H9 (cell line): ENCODE data around the gene APOBEC3B. TPM values are rescaled to one million over a fixed set of nuclear protein-coding genes. Genes with fewer than 3 reads are reported as not detected.

ENCODE experiments used
- DNase-seq: peaks from one replicate; pipeline ENCODE4 v3.0.0-alpha.2; 2017
- H2AFZ ChIP-seq: one replicate; pipeline ENCODE4 v1.6.1; 2013; ENCODE audit warnings: mild to moderate bottlenecking, low read length, control low read depth, moderate library complexity
- H2AK5ac ChIP-seq: 2 replicates; pipeline ENCODE4 v1.6.1; 2013; ENCODE audit warnings: low read length, control low read depth, mixed read lengths; ENCODE audit not compliant: insufficient read length
- H2BK120ac ChIP-seq: one replicate; pipeline ENCODE4 v1.6.1; 2013; ENCODE audit warnings: low read depth, mild to moderate bottlenecking, low read length, control low read depth, inconsistent platforms; ENCODE audit not compliant: poor library complexity, severe bottlenecking
- H2BK12ac ChIP-seq: 2 replicates; pipeline ENCODE4 v1.6.1; 2013; ENCODE audit warnings: low read length, control low read depth, mixed read lengths, low read depth; ENCODE audit not compliant: insufficient read length
- H2BK15ac ChIP-seq: 2 replicates; pipeline ENCODE4 v1.6.1; 2013; ENCODE audit warnings: low read depth, low read length, control low read depth
- H2BK20ac ChIP-seq: one replicate; pipeline ENCODE4 v1.6.1; 2013; ENCODE audit warnings: low read depth, mild to moderate bottlenecking, low read length, control low read depth, inconsistent platforms; ENCODE audit not compliant: poor library complexity, severe bottlenecking
- H2BK5ac ChIP-seq: 2 replicates; pipeline ENCODE4 v1.6.1; 2013; ENCODE audit warnings: low read length, control low read depth, mixed read lengths; ENCODE audit not compliant: insufficient read length
- H3K14ac ChIP-seq: 2 replicates; pipeline ENCODE4 v1.6.1; 2013; ENCODE audit warnings: low read length, control low read depth; ENCODE audit not compliant: insufficient read depth
- H3K18ac ChIP-seq: 2 replicates; pipeline ENCODE4 v1.6.1; 2013; ENCODE audit warnings: low read depth, mild to moderate bottlenecking, mixed read lengths, low read length, control low read depth; ENCODE audit not compliant: insufficient read length
- H3K23ac ChIP-seq: 2 replicates; pipeline ENCODE4 v1.6.1; 2013; ENCODE audit warnings: low read length, control low read depth, mixed read lengths, low read depth; ENCODE audit not compliant: insufficient read length
- H3K23me2 ChIP-seq: 2 replicates; pipeline ENCODE4 v1.6.1; 2013; ENCODE audit warnings: low read depth, mild to moderate bottlenecking, mixed read lengths, low read length, control low read depth; ENCODE audit not compliant: insufficient read length, poor library complexity, severe bottlenecking
- H3K27ac ChIP-seq: 2 replicates; pipeline ENCODE4 v1.5.1; 2013; ENCODE audit warnings: low read length, control low read depth, mixed read lengths, low read depth; ENCODE audit not compliant: insufficient read length
- H3K27me3 ChIP-seq: 2 replicates; pipeline ENCODE4 v1.6.1; 2013; ENCODE audit warnings: low read length, control low read depth, inconsistent platforms; ENCODE audit not compliant: insufficient read depth
- H3K4ac ChIP-seq: 2 replicates; pipeline ENCODE4 v1.6.1; 2013; ENCODE audit warnings: low read depth, mild to moderate bottlenecking, control low read depth, inconsistent platforms, low read length, moderate library complexity
- H3K4me1 ChIP-seq: 2 replicates; pipeline ENCODE4 v1.6.1; 2013; ENCODE audit warnings: low read length, control low read depth, inconsistent platforms; ENCODE audit not compliant: insufficient read depth
- H3K4me2 ChIP-seq: 2 replicates; pipeline ENCODE4 v1.6.1; 2013; ENCODE audit warnings: low read length, control low read depth, mixed read lengths; ENCODE audit not compliant: insufficient read length, insufficient read depth
- H3K56ac ChIP-seq: 2 replicates; pipeline ENCODE4 v1.6.1; 2013; ENCODE audit warnings: low read depth, mild to moderate bottlenecking, mixed read lengths, low read length, control low read depth; ENCODE audit not compliant: insufficient read length
- H3K79me1 ChIP-seq: 2 replicates; pipeline ENCODE4 v1.6.1; 2013; ENCODE audit warnings: low read depth, mild to moderate bottlenecking, moderate library complexity, low read length, control low read depth, inconsistent platforms; ENCODE audit not compliant: insufficient read depth, poor library complexity, severe bottlenecking
- H3K79me2 ChIP-seq: 2 replicates; pipeline ENCODE4 v1.6.1; 2013; ENCODE audit warnings: low read length, control low read depth, inconsistent platforms; ENCODE audit not compliant: insufficient read depth
- H3K9ac ChIP-seq: 2 replicates; pipeline ENCODE4 v1.6.1; 2013; ENCODE audit warnings: low read length, control low read depth, mixed read lengths; ENCODE audit not compliant: insufficient read length; ENCODE audit errors: extremely low read depth
- H3K9me3 ChIP-seq: one replicate; pipeline ENCODE4 v1.6.1; 2013; ENCODE audit warnings: low read depth, low read length, inconsistent platforms; ENCODE audit not compliant: control insufficient read depth
- H3T11ph ChIP-seq: one replicate; pipeline ENCODE4 v1.6.1; 2013; ENCODE audit warnings: mild to moderate bottlenecking, low read length, control low read depth, inconsistent platforms
- H4K20me1 ChIP-seq: one replicate; pipeline ENCODE4 v1.6.1; 2013; ENCODE audit not compliant: control insufficient read depth, insufficient read length, insufficient read depth
- H4K5ac ChIP-seq: 2 replicates; pipeline ENCODE4 v1.6.1; 2013; ENCODE audit warnings: low read depth, mild to moderate bottlenecking, mixed read lengths, low read length, control low read depth; ENCODE audit not compliant: insufficient read length
- H4K8ac ChIP-seq: replicated peaks from 2 replicates; pipeline ENCODE4 v1.6.1; 2013; ENCODE audit warnings: low read length, control low read depth, mixed read lengths, low read depth; ENCODE audit not compliant: insufficient read length
- H4K91ac ChIP-seq: 2 replicates; pipeline ENCODE4 v1.6.1; 2013; ENCODE audit warnings: low read depth, mild to moderate bottlenecking, moderate library complexity, mixed read lengths, low read length, control low read depth; ENCODE audit not compliant: insufficient read length
- H3K27ac Mint-ChIP-seq, 3 experiments: 2 replicates in 2 of 3; 3 replicates in 1 of 3; pipeline ENCODE4 v1.8.0; 2020 to 2021; ENCODE audit warnings: mixed read lengths in 3 of 3, mild to moderate bottlenecking in 1 of 3, moderate library complexity in 1 of 3
- H3K27me3 Mint-ChIP-seq: 2 replicates; pipeline ENCODE4 v1.8.0; 2021; ENCODE audit warnings: low read depth, mild to moderate bottlenecking, moderate library complexity, mixed read lengths
- H3K36me3 Mint-ChIP-seq, 3 experiments: 2 replicates in 2 of 3; 3 replicates in 1 of 3; pipeline ENCODE4 v1.8.0; 2020 to 2021; ENCODE audit warnings: low read depth in 3 of 3, mixed read lengths in 3 of 3; ENCODE audit not compliant: insufficient read depth in 1 of 3
- H3K4me1 Mint-ChIP-seq, 2 experiments: 2 replicates each; pipeline ENCODE4 v1.8.0; 2020; ENCODE audit warnings: mixed read lengths in 2 of 2
- H3K4me3 Mint-ChIP-seq, 2 experiments: 2 replicates in 1 of 2; 3 replicates in 1 of 2; pipeline ENCODE4 v1.8.0; 2020 to 2021; ENCODE audit warnings: mild to moderate bottlenecking in 2 of 2, mixed read lengths in 2 of 2, moderate library complexity in 1 of 2
- H3K9me3 Mint-ChIP-seq, 2 experiments: 2 replicates in 1 of 2; 3 replicates in 1 of 2; pipeline ENCODE4 v1.8.0; 2020; ENCODE audit warnings: mild to moderate bottlenecking in 2 of 2, mixed read lengths in 2 of 2, moderate library complexity in 1 of 2
- WGBS: extraction: QIAGEN DNeasy Blood & Tissue Kit; methylation state at CpG from one replicate; pipeline ENCODE4 v1.1.7; 2013; ENCODE audit warnings: missing lambda C conversion rate, low lambda C conversion rate, mixed read lengths; ENCODE audit not compliant: insufficient read length; ENCODE audit errors: extremely low coverage; 5-methylcytosine and 5-hydroxymethylcytosine counted together
- total RNA-seq: library from RNA; stranded (reverse); gene quantifications from 2 replicates; pipeline ENCODE4 v1.2.1, GENCODE V29; 2021
- TF ChIP-seq, protein P1 (sequence below): fragments of 200-600 bp; sonication (generic); conservative IDR thresholded peaks from 3 replicates; pipeline ENCODE4 v1.8.0; 2021; ENCODE audit warnings: antibody characterized with exemption, mild to moderate bottlenecking

The APOBEC3B gene
- total RNA-seq, 1 experiment from 2014 or later, result 29.0 TPM

DNA sequence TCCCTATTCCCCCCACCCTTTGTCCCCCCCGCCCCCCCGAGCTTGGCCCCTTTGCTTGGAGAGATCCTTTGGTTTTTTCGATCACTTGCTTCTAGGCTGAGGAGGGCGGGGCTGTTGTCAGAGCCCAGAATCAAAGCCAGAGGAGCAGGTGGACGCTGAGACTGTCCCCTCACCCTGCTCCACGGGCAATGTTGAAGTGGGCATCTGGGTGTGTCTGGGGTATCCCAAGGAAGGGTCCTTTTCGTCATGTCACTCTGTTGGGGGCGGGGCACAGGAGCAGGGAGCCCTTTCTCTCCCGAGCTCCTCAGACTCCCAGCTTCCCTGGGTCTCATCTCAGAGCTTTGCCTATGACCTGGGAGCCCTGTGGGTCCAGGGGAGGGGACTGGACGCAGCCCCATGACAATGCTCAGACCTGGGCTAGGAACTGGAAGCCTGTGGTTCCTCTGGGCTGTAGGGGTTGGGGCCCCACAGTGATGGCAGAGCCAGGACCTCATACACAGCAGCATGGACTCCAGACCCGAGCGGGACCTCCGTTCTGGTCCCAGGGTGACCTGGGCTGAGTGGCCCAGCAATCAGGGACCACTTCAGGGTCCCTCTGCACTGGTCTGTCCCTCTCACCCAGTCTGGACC, 27.6 kb upstream of the APOBEC3B start:
- H3K27me3 Mint-ChIP-seq, result peaks cover 28% of the 10 kb centered on the region
- no peaks in the 10 kb centered on the region for H3K9me3 ChIP-seq
- no peaks in the 10 kb centered on the region for H3K4me1 ChIP-seq
- no peak overlapping the region for H2BK15ac ChIP-seq
- H3K4me2 ChIP-seq, result no peak overlapping the region
- no peak overlapping the region for H2BK120ac ChIP-seq
- no peak overlapping the region for H3T11ph ChIP-seq
- TF ChIP-seq, protein P1, sequence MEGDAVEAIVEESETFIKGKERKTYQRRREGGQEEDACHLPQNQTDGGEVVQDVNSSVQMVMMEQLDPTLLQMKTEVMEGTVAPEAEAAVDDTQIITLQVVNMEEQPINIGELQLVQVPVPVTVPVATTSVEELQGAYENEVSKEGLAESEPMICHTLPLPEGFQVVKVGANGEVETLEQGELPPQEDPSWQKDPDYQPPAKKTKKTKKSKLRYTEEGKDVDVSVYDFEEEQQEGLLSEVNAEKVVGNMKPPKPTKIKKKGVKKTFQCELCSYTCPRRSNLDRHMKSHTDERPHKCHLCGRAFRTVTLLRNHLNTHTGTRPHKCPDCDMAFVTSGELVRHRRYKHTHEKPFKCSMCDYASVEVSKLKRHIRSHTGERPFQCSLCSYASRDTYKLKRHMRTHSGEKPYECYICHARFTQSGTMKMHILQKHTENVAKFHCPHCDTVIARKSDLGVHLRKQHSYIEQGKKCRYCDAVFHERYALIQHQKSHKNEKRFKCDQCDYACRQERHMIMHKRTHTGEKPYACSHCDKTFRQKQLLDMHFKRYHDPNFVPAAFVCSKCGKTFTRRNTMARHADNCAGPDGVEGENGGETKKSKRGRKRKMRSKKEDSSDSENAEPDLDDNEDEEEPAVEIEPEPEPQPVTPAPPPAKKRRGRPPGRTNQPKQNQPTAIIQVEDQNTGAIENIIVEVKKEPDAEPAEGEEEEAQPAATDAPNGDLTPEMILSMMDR, result no peak
- H3K36me3 Mint-ChIP-seq, result no peaks in the 10 kb centered on the region
- no peak overlapping the region for H2BK5ac ChIP-seq
- H3K4me3 Mint-ChIP-seq, result no peak overlapping the region
- H3K27ac Mint-ChIP-seq, result no peak overlapping the region; a peak in 1 of 7 replicates
- no peak overlapping the region for H3K14ac ChIP-seq
- no peak overlapping the region for H4K5ac ChIP-seq
- H4K20me1 ChIP-seq, result no peaks in the 10 kb centered on the region
- H3K79me1 ChIP-seq, result no peaks in the 10 kb centered on the region
- H3K18ac ChIP-seq, result no peak overlapping the region
- no peak overlapping the region for H3K23ac ChIP-seq
- no peaks in the 10 kb centered on the region for H3K9me3 Mint-ChIP-seq
- H3K23me2 ChIP-seq, result no peaks in the 10 kb centered on the region
- no peak overlapping the region for H4K8ac ChIP-seq
- H3K9ac ChIP-seq, result no peak overlapping the region
- no peak overlapping the region for H2BK12ac ChIP-seq
- H2AFZ ChIP-seq, result no peak overlapping the region
- H3K27me3 ChIP-seq, result no peaks in the 10 kb centered on the region
- H2AK5ac ChIP-seq, result no peak overlapping the region
- DNase-seq, result no peak
- H3K27ac ChIP-seq, result no peak overlapping the region
- H3K56ac ChIP-seq, result no peak overlapping the region
- H2BK20ac ChIP-seq, result no peak overlapping the region
- no CpG with 5 or more reads among the region's 13 CpGs for WGBS
- H4K91ac ChIP-seq, result no peak overlapping the region
- peaks cover 3 to 7% of the 10 kb centered on the region in 2 experiments; a peak in 3 of 4 replicates for H3K4me1 Mint-ChIP-seq
- H3K79me2 ChIP-seq, result no peaks in the 10 kb centered on the region
- H3K4ac ChIP-seq, result no peak overlapping the region
